ENCODE results near the gene KANSL1.

GRCh38 chr17:46044989-46045388 is 148.2 kb downstream of the KANSL1 start:
- no peak for TF ChIP-seq CTCF (IDR thresholded peaks at IDR 0.05)
- no peak for TF ChIP-seq POLR2A (IDR thresholded peaks at IDR 0.05)
